Lower leg skin (tissue), 4 donors: ENCODE data around the gene FAM193A. TPM values are rescaled to one million over a fixed set of nuclear protein-coding genes. Genes with fewer than 3 reads are reported as not detected.
"Not testable (repeated sequence)": the region's sequence is repeated elsewhere in the genome, so short reads cannot be mapped to it uniquely, and the experiment has no call there.

Experiments used
- DNase-seq, 2 donors: peaks; one replicate each; pipeline ENCODE4 v3.0.0-alpha.2; 2019; ENCODE audit warnings: low spot score in 2 of 2
- H3K4me3 ChIP-seq: fragments of 200-600 bp; sonication (generic); 2 replicates; pipeline ENCODE4 v1.5.1; 2017; ENCODE audit warnings: mild to moderate bottlenecking, low read depth; ENCODE audit not compliant: poor library complexity, severe bottlenecking
- CTCF ChIP-seq, 3 donors: fragments of 450-650 bp; IDR thresholded peaks; one replicate each; pipeline ENCODE4 v1.5.1; 2016; ENCODE audit warnings: antibody characterized with exemption in 3 of 3, mild to moderate bottlenecking in 3 of 3, moderate library complexity in 2 of 3
- POLR2A ChIP-seq, 2 donors: fragments of 450-650 bp; IDR thresholded peaks; one replicate each; pipeline ENCODE4 v1.6.1; 2016 to 2017; ENCODE audit warnings: antibody characterized with exemption in 2 of 2, mild to moderate bottlenecking in 1 of 2, moderate library complexity in 1 of 2
- WGBS, 2 donors: methylation state at CpG; one replicate each; pipeline ENCODE4 v1.1.5; 2018; 5-methylcytosine and 5-hydroxymethylcytosine counted together
- intact Hi-C: fragments of 100-400 bp; cut with DNase I; formaldehyde crosslinking; loops from one replicate; pipeline ENCODE4 v1.15.0; 2023; ENCODE audit warnings: low total_unique reads
- total RNA-seq, 4 donors: library from RNA; depleted of rRNA; stranded (reverse); fragments of >200 nt; gene quantifications; one replicate each; pipeline ENCODE4 v1.1.0, GENCODE V29; 2016

Gene FAM193A
- total RNA-seq, 4 donors from 2014 or later, result 16.3 to 38.6 (median 25.7) TPM

- H3K4me3 ChIP-seq, result no peak overlapping the region
- WGBS, 2 donors, result 92 to 94% methylated on average over 9 of the region's 9 CpGs
- TF ChIP-seq POLR2A (IDR thresholded peaks at IDR 0.05), result no peak
- no peak for TF ChIP-seq CTCF (IDR thresholded peaks at IDR 0.05)
- intact Hi-C loops, result no loop called here
- DNase-seq, result no peak
These were observed 9.9 kb upstream of the FAM193A start for GRCh38 chr4:2526559-2526958.

DNA sequence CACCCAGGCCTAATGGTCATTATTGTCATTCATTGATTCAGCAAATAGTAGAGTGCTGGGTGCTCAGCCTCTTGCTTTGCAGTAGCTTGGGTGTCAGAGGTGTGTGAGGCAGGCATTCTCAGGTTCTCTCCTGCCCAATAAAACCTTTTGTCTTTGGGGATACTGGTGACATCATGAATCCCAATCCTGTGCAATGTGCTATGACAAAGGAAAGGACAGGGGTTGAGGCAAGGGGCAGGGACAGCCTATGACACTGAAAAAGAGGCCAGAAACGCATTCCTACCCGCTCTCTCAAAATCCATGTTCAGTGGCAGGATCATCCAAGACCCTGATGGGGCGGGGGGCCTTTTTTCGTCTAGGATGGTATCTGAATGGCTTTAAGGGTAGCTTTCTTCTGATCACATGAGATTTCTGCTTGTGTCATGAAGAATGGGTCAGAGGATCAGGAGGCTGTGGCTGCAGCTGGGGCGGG lies 1.5 kb upstream of the FAM193A start:
- TF ChIP-seq CTCF (IDR thresholded peaks at IDR 0.05), result no peak
- no peak for TF ChIP-seq POLR2A (IDR thresholded peaks at IDR 0.05)
- intact Hi-C loops, result no loop called here
- no peak for DNase-seq
- H3K4me3 ChIP-seq, result no peak overlapping the region
- WGBS, 2 donors, result 56 to 62% methylated on average over 5 of the region's 5 CpGs

GRCh38 chr4:2535376-2536192 lies 863 bp upstream of the FAM193A start:
- DNase-seq, result peak; percentile 27 to 92
- WGBS, 2 donors, result 4 to 5% methylated on average over 21 to 44 of the region's 77 CpGs
- TF ChIP-seq CTCF (IDR thresholded peaks at IDR 0.05) (no peak), POLR2A (IDR thresholded peaks at IDR 0.05) (no peak)
- peak overlapping the region; percentile 55 for H3K4me3 ChIP-seq
- intact Hi-C loops, result no loop called here

DNA sequence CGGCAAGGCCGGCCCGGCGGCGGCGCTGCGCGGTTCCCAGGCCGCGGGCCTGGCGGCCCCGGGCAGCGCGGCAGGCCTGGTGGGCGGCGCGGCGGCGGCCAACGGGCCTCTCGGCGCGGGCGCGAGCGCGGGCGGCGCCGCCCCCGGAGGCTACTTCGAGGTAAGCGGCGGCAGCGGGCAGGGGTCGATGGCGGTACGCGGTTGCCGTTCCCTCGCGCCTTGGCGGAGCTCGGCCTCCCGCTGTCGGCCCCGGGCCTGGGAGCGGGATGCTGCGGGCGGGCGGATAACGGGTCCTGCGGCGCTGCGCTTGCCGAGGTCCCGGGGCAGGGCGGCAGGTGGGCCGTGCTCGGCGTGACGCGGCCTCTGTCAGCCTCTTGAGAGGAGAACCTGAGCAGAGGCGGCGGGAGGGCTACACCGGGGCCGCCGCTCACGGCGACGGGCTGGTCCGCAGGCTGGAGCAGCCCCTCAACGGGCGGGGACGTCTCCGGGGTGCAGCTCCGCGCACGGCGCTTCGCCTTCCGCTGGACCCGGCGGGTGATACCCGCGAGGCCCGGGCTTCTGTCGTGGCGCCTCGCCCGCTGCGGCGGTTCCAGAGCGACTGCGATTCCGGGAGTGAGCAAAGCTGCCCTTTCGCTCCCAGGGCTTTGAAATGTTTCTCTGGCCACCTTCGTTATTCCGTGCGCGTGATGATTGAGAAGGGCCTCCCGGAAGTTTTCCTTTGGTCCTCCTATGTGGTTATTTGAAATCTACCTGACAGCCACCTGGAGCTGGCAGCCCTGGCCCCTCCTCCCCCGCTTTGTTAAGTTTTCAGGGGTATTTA lies 774 bp downstream of the FAM193A start:
- H3K4me3 ChIP-seq, result peak overlapping the region; percentile 76
- DNase-seq, result peak in 1 of 2 donors; percentile 87
- 0% methylated on average over 39 to 74 of the region's 103 CpGs for WGBS, 2 donors
- TF ChIP-seq CTCF (IDR thresholded peaks at IDR 0.05), result no peak
- no peak for TF ChIP-seq POLR2A (IDR thresholded peaks at IDR 0.05)
- intact Hi-C loops, result no loop called here

- DNase-seq, intact Hi-C loops, H3K4me3 ChIP-seq: not testable (repeated sequence)
- WGBS, 2 donors, result 87 to 92% methylated on average over 10 of the region's 10 CpGs
These were observed 7.2 kb downstream of the FAM193A start for GRCh38 chr4:2543580-2544191.
